ENCODE results near the gene POLR1D. TPM values are rescaled to one million over a fixed set of nuclear protein-coding genes. Genes with fewer than 3 reads are reported as not detected.

Gene POLR1D
- total RNA-seq, 2 experiments from 2014 or later: 197 to 200 TPM

DNA sequence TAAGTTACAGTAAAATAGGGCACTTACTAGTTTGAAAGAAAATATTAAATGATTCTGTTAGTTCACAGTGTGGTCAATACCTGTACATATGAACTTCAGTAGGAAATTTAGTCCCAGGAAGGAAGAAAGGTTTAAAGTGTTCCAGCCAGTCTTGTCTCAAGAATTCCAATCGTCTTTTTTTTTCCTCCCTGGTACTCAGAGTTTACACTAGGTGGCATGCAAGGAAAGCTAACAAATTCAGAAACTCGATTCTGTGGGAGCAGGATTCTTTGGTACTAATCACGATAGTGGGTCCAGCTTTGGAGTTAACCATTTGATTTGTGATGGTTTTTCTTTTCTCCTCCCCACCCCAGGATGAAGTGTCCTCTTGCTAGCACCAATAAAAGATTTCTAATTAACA, 43.6 kb downstream of the POLR1D start:
- CTCF ChIA-PET: no interaction called here
- H3K4me1 Mint-ChIP-seq (ENCODE audit: low read depth): peaks cover 6% of the 10 kb centered on the region
- peaks cover 15% of the 10 kb centered on the region for H3K36me3 Mint-ChIP-seq (ENCODE audit: low read depth)

DNA sequence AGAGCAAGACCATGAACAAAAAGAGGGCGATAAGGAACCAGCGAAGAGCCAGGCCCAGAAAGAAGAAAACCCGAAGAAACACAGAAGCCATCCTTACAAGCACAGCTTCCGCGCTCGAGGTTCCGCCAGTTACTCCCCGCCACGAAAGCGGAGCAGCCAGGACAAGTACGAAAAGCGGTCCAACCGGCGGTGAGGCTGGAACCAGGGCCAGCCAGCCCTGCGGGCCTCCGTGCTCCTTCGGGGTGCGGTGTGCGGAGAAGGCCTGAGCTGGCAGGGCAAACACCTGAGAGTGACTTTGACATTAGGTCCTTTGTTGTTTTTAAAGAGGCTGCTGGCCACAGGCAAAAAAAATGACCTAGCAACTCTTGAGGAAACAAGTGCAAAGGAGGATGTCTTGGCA, 44.1 kb downstream of the POLR1D start:
- H3K27me3 Mint-ChIP-seq: no peaks in the 10 kb centered on the region
- ChIA-PET POLR2A (no interaction called here), CTCF (interaction anchor here (1.1 kb wide), 1 partner anchor 13 kb away, joined by 4 read pairs; no protein-coding TSS in a partner anchor)
- DNase-seq (no peak), ATAC-seq (ENCODE audit: poor library complexity) (no peak)
- H3K9me3 Mint-ChIP-seq: no peaks in the 10 kb centered on the region
- Histone ChIP-seq H3K4me1 (ENCODE audit: insufficient read depth, low read length) (no peaks in the 10 kb centered on the region), H3K9me3 (ENCODE audit: control insufficient read depth in 1 of 2, insufficient read depth in 1 of 2, low read length in 2 of 2) (no peaks in the 10 kb centered on the region), H3K27ac (ENCODE audit: low read depth in 1 of 2, low read length in 2 of 2) (no peak overlapping the region), H3K27me3 (ENCODE audit: control insufficient read depth in 1 of 2, insufficient read depth in 2 of 2, low read length in 2 of 2) (no peaks in the 10 kb centered on the region), H3K36me3 (ENCODE audit: insufficient read depth, low read length) (peaks cover 8% of the 10 kb centered on the region), H3K4me3 (ENCODE audit: low read length) (no peak overlapping the region)
- H3K27ac Mint-ChIP-seq: no peak overlapping the region
- peaks cover 1% of the 10 kb centered on the region for H3K4me1 Mint-ChIP-seq (ENCODE audit: low read depth)
- TF ChIP-seq CTCF (IDR thresholded peaks at IDR 0.05): no peak
- no peak overlapping the region for H3K4me3 Mint-ChIP-seq
- H3K36me3 Mint-ChIP-seq (ENCODE audit: low read depth): peaks cover 13% of the 10 kb centered on the region
- intact Hi-C loops (cut with DNase I, micrococcal nuclease): no loop called here

More for the DNA sequence above, 43.6 kb downstream of the POLR1D start:
- POLR2A ChIA-PET: no interaction called here
- no peak overlapping the region for H3K4me3 Mint-ChIP-seq
- intact Hi-C loops (cut with DNase I, micrococcal nuclease): no loop called here
- H3K4me1 ChIP-seq (ENCODE audit: insufficient read depth, low read length): no peaks in the 10 kb centered on the region
- H3K27ac Mint-ChIP-seq: no peak overlapping the region
- DNase-seq (no peak), ATAC-seq (ENCODE audit: poor library complexity) (no peak)
- H3K4me3 ChIP-seq (ENCODE audit: low read length): no peak overlapping the region
- no peaks in the 10 kb centered on the region for H3K9me3 Mint-ChIP-seq
- no peaks in the 10 kb centered on the region for H3K9me3 ChIP-seq (ENCODE audit: control insufficient read depth in 1 of 2, insufficient read depth in 1 of 2, low read length in 2 of 2)
- no peaks in the 10 kb centered on the region for H3K27me3 Mint-ChIP-seq
- no peaks in the 10 kb centered on the region for H3K27me3 ChIP-seq (ENCODE audit: control insufficient read depth in 1 of 2, insufficient read depth in 2 of 2, low read length in 2 of 2)
- TF ChIP-seq CTCF (IDR thresholded peaks at IDR 0.05): no peak
- peaks cover 8% of the 10 kb centered on the region for H3K36me3 ChIP-seq (ENCODE audit: insufficient read depth, low read length)
- no peak overlapping the region for H3K27ac ChIP-seq (ENCODE audit: low read depth in 1 of 2, low read length in 2 of 2)

DNA sequence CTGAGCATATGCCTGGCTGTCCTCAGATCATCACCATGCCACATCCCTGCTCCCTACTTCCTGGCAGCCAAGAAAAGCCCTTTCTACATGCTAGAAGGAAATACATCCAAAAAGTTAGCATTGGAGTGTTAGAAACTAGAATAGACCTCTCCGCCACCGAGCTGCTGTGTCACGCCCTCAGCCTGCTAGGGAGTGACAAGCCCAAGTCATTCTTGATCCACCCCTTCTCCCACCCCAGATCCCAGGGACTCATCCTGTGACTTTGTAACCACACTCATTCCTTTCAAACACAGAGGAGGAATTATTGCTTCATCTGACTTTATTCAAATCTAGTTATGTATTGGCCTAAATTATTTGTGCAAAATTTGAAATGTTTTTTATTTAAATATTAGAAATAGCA, 45.3 kb downstream of the POLR1D start:
- Histone ChIP-seq H3K27ac (ENCODE audit: low read depth in 1 of 2, low read length in 2 of 2) (no peak overlapping the region), H3K4me3 (ENCODE audit: low read length) (no peak overlapping the region), H3K4me1 (ENCODE audit: insufficient read depth, low read length) (no peaks in the 10 kb centered on the region), H3K9me3 (ENCODE audit: control insufficient read depth in 1 of 2, insufficient read depth in 1 of 2, low read length in 2 of 2) (no peaks in the 10 kb centered on the region), H3K36me3 (ENCODE audit: insufficient read depth, low read length) (peaks cover 8% of the 10 kb centered on the region), H3K27me3 (ENCODE audit: control insufficient read depth in 1 of 2, insufficient read depth in 2 of 2, low read length in 2 of 2) (no peaks in the 10 kb centered on the region)
- H3K36me3 Mint-ChIP-seq (ENCODE audit: low read depth): peaks cover 12% of the 10 kb centered on the region
- H3K27ac Mint-ChIP-seq: no peak overlapping the region
- DNase-seq: no peak
- ChIA-PET POLR2A (no interaction called here), CTCF (interaction anchor here (1.1 kb wide), 1 partner anchor 14 kb away, joined by 4 read pairs; no protein-coding TSS in a partner anchor)
- H3K27me3 Mint-ChIP-seq: no peaks in the 10 kb centered on the region
- no peak overlapping the region for H3K4me3 Mint-ChIP-seq
- no peaks in the 10 kb centered on the region for H3K4me1 Mint-ChIP-seq (ENCODE audit: low read depth)
- no peaks in the 10 kb centered on the region for H3K9me3 Mint-ChIP-seq
- no peak for TF ChIP-seq CTCF (IDR thresholded peaks at IDR 0.05)
- intact Hi-C loops (cut with DNase I, micrococcal nuclease): no loop called here
- no peak for ATAC-seq (ENCODE audit: poor library complexity)
